AG04450 (cell line): ENCODE measurements around the gene VDAC1. TPM values are rescaled to one million over a fixed set of nuclear protein-coding genes. Genes with fewer than 3 reads are reported as not detected.
A peak's percentile ranks its signal among the peaks of the same experiment; 100 is the strongest.

Experiments used
- CTCF ChIA-PET: fragments of 300-600, 350-600 bp; formaldehyde crosslinking; extraction: SDS; loops from one replicate; lab custom pipeline; 2022; ENCODE audit warnings: antibody characterized with exemption, inconsistent platforms; lab: Charles Lee
- POLR2A ChIA-PET: fragments of 350-600 bp; formaldehyde crosslinking; extraction: SDS; loops from one replicate; lab custom pipeline; 2021; ENCODE audit warnings: antibody characterized with exemption, inconsistent platforms; lab: Yijun Ruan, JAX
- DNase-seq: peaks from one replicate; pipeline ENCODE4 v3.0.0-alpha.2; 2011; ENCODE audit warnings: low read depth, low spot score
- H3K27ac ChIP-seq: one replicate; pipeline ENCODE4 v1.5.1; 2012; ENCODE audit warnings: low read depth, low read length, control low read depth
- H3K27me3 ChIP-seq: one replicate; pipeline ENCODE4 v1.6.0; 2012; ENCODE audit warnings: low read length; ENCODE audit not compliant: control insufficient read depth, insufficient read depth
- H3K4me3 ChIP-seq: 2 replicates; pipeline ENCODE4 v1.5.1; 2011; ENCODE audit warnings: mild to moderate bottlenecking, low read depth, low read length, control low read depth
- H3K9me3 ChIP-seq: 2 replicates; pipeline ENCODE4 v1.5.1; 2012; ENCODE audit warnings: low read length; ENCODE audit not compliant: control insufficient read depth, insufficient read depth
- polyA plus RNA-seq: library from polyadenylated mRNA; depleted of rRNA; stranded (reverse); fragments of >200 nt; gene quantifications from 2 replicates; pipeline ENCODE4 v1.2.3, GENCODE V29; 2011
- TF ChIP-seq, protein P1 (sequence below): IDR thresholded peaks from 2 replicates; pipeline ENCODE4 v1.5.1; 2011; ENCODE audit warnings: low read depth, low read length, control low read depth, inconsistent platforms

The VDAC1 gene
- polyA plus RNA-seq, 1 experiment = 262 TPM

DNA sequence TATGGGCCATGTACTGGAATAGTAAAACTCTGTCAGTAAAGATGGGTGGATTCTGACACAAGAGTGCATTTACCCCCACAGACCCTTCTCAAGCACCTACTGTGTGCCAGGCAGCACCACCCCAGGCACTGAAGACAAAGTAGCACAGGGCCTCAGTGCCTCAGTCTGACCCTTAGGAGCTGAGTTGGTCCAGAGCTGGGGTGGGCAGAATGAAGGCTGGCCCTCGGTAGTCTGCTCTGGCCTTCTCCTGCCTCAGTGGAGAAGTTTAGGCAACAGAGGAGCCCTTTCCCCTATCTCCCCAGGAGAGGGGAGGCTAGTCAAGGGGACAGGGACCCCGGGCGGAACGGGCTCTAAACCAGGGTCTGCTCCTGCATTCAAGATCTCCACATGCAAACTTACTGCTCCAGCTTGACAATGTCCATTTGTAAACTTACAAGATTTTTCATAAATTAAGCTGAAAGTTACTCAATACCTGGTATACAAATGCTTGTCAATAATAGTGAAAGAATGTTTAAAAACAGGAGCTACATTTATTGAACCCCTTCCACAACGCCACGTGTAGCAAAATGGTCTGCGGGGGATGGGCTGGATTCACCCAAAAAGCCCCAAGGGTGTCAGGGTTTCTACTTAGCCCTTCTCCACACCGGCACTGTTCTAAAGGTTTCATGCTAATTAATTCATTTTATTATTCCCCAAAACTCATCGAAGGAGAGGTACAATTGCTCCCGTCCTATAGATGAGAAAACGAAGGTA, 1.5 kb downstream of the VDAC1 start:
- ChIA-PET POLR2A (no interaction called here), CTCF (interaction anchor here (0.7 to 1.8 kb wide), 3 partner anchors 12 to 36 kb away, joined by 3 to 4 read pairs (median 4); no protein-coding TSS in a partner anchor)
- Histone ChIP-seq H3K27ac (peak overlapping the region; percentile 47), H3K27me3 (no peaks in the 10 kb centered on the region), H3K4me3 (peak overlapping the region; percentile 75), H3K9me3 (no peaks in the 10 kb centered on the region; the same call in 1 of the 2 replicates)
- TF ChIP-seq, protein P1, sequence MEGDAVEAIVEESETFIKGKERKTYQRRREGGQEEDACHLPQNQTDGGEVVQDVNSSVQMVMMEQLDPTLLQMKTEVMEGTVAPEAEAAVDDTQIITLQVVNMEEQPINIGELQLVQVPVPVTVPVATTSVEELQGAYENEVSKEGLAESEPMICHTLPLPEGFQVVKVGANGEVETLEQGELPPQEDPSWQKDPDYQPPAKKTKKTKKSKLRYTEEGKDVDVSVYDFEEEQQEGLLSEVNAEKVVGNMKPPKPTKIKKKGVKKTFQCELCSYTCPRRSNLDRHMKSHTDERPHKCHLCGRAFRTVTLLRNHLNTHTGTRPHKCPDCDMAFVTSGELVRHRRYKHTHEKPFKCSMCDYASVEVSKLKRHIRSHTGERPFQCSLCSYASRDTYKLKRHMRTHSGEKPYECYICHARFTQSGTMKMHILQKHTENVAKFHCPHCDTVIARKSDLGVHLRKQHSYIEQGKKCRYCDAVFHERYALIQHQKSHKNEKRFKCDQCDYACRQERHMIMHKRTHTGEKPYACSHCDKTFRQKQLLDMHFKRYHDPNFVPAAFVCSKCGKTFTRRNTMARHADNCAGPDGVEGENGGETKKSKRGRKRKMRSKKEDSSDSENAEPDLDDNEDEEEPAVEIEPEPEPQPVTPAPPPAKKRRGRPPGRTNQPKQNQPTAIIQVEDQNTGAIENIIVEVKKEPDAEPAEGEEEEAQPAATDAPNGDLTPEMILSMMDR = no peak
- DNase-seq = no peak

DNA sequence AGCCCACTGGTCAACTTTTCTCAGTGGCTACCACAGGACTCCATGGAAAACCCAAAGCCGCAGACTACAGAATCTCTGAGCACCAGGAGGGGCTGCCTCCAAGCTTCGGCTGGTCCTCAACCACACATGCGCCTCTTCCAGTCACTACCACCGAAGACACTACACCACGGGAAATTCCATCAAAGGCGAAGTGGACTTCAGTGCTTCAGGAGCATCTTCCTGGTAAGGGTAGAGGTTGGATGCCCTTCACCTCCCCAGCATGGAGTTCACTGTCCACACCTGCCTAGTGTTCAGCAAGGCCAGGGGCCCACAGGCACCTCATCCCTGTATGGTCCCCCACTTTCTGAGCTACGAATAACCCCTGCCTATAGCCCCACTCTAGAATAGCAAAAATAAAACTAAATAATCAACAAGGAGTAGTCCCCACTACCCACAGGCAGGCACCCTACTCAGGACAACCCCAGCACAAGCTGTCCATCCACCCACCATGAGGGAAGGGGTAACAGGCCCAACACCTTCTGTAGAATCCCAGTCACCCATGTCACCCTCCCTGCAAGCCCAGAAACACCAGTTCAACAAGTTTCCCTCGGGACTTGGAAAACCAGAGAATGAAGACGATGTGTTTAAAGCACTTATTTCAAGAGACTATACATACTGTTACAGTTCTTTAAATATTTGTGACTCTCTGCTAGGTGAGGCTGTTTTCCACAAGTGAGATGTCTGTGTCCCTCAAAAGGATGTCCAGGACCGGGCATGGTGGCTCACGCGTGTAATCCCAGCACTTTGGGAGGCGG, 2.6 kb downstream of the VDAC1 start:
- TF ChIP-seq, protein P1 = no peak
- H3K27me3 ChIP-seq = no peaks in the 10 kb centered on the region
- H3K27ac ChIP-seq = peak overlapping the region; percentile 11

DNA sequence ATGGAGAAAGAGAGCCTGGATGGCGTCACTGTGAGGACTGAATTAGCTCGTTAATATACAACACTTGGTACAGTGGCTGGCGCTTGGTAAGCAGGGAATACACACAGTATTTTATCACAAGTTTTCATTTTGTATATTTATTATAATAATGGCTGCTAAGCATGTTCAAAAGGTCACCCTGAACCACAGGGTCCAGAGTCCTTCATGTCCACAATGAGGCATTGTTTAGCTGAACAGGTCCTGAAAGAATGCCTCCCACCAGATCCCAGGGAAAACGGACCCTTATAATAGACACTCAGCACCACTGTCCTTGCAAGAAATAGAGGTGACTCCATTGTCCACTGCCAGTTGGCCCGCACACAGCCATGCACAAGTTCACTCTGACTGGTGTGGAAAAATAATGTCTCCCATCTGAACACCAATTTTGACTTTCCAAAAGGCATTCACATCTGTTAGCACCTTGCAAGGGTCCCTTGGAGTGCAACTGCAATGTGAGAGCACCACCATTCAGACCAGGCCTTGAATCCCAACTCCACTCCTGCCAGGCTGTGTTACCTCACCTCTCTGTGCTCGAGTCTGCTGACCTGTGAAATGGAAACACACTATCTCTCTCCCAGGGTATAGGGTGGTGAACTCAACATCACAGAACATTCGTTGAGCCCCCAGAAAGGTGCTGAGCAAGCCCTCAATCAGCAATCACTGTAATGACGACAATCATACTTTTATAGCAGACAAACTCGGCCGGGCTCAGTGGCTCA, 3.9 kb downstream of the VDAC1 start:
- ChIA-PET POLR2A (no interaction called here), CTCF (interaction anchor here (1.6 to 2.8 kb wide), 3 partner anchors 21 to 39 kb away, joined by 3 to 16 read pairs (median 7); no protein-coding TSS in a partner anchor)
- TF ChIP-seq, protein P1 = no peak
- Histone ChIP-seq H3K27me3 (no peaks in the 10 kb centered on the region), H3K9me3 (no peaks in the 10 kb centered on the region), H3K4me3 (no peak overlapping the region), H3K27ac (no peak overlapping the region)
- no peak for DNase-seq

More for the DNA sequence above, 2.6 kb downstream of the VDAC1 start:
- no peak for DNase-seq
- Histone ChIP-seq H3K4me3 (no peak overlapping the region), H3K9me3 (no peaks in the 10 kb centered on the region; the same call in 1 of the 2 replicates)
- ChIA-PET POLR2A (interaction anchor here (0.6 kb wide), 1 partner anchor 33 kb away, joined by 3 read pairs; no protein-coding TSS in a partner anchor), CTCF (interaction anchor here (1.8 kb wide), 1 partner anchor 22 kb away, joined by 4 read pairs; no protein-coding TSS in a partner anchor)

DNA sequence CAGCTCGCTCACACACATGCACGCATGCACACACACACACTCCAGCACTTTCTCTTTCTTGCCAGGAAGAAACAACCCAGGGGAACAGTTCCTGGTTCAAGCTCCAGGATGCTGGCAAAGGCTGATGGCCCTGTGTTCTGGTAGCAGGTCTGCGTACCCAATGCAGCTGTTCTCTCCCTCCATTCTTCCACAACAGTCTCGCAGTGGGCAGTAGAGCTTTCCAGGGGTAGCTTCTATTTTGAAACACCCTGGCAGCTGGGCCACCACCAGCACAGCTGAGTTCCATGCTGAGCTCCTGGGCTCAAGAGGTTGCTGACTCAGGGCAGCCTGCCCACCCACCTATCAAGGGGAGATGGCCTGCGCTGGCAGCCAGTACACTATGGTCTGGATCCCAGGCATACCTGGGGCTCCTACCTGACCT, 4.7 kb downstream of the VDAC1 start:
- Histone ChIP-seq H3K9me3 (no peaks in the 10 kb centered on the region), H3K27ac (no peak overlapping the region), H3K27me3 (no peaks in the 10 kb centered on the region), H3K4me3 (no peak overlapping the region)
- DNase-seq = no peak
- POLR2A ChIA-PET = no interaction called here
- TF ChIP-seq, protein P1 = no peak
- CTCF ChIA-PET = interaction anchor here (1.6 to 2.8 kb wide), 3 partner anchors 20 to 40 kb away, joined by 3 to 16 read pairs (median 7); no protein-coding TSS in a partner anchor
